ENCODE results near the gene PFDN2. TPM values are rescaled to one million over a fixed set of nuclear protein-coding genes. Genes with fewer than 3 reads are reported as not detected.

The PFDN2 gene
- polyA plus RNA-seq, 1 of the 3 experiments (the other 2 are of a cell fraction): 445 TPM

- DNase-seq: no peak
- H3K4me1 ChIP-seq (ENCODE audit: control insufficient read depth in 1 of 2, insufficient read depth in 2 of 2, low read depth in 1 of 2, low read length in 1 of 2): 0 out of 4 replicates have a peak, but pooled peaks cover 0 to 6% of the 10 kb centered on the region in 2 experiments
- no peaks in the 10 kb centered on the region for H4K20me1 ChIP-seq (ENCODE audit: insufficient read depth)
- H3K4me3 ChIP-seq (ENCODE audit: low read depth in 2 of 2, low read length in 1 of 2): no peak overlapping the region
- H3F3A ChIP-seq (replicated peaks; ENCODE audit: insufficient read depth): no peaks in the 10 kb centered on the region
- H2AFZ ChIP-seq (ENCODE audit: low read depth): no peak overlapping the region
- H3K27me3 ChIP-seq (ENCODE audit: insufficient read depth): no peaks in the 10 kb centered on the region
- H3K36me3 ChIP-seq (replicated peaks in 1 of 2; ENCODE audit: control insufficient read depth in 1 of 2, insufficient read depth in 2 of 2, low read length in 1 of 2): no peaks in the 10 kb centered on the region
- ChIA-PET POLR2A (no interaction called here), CTCF (interaction anchor here (0.9 kb wide), 1 partner anchor 19 kb away, joined by 3 read pairs; no protein-coding TSS in a partner anchor)
- H3K27ac ChIP-seq (ENCODE audit: low read depth in 2 of 2, low read length in 1 of 2): no peak overlapping the region
- no peaks in the 10 kb centered on the region for H3K9me3 ChIP-seq
- WGBS (ENCODE audit: low lambda C conversion rate): 69% methylated on average over 3 of the region's 3 CpGs
- no peak overlapping the region for H3K9ac ChIP-seq
- no peaks in the 10 kb centered on the region for H3K9me2 ChIP-seq
- H3K4me2 ChIP-seq: no peak overlapping the region
- TF ChIP-seq USF2 (IDR thresholded peaks at IDR 0.05; ENCODE audit: borderline replicate concordance, low read depth, low read length) (no peak), FOXJ3 (CRISPR knock-in tag; IDR thresholded peaks at IDR 0.05) (no peak), SIN3A (IDR thresholded peaks at IDR 0.05; ENCODE audit: borderline replicate concordance, low read depth, low read length) (no peak), RFX5 (IDR thresholded peaks at IDR 0.05; ENCODE audit: low read length) (no peak), CHD2 (IDR thresholded peaks at IDR 0.05; ENCODE audit: low read length, partially characterized antibody) (no peak), FOSL2 (IDR thresholded peaks at IDR 0.05; ENCODE audit: borderline replicate concordance, low read depth) (no peak), POLR2AphosphoS5 (IDR thresholded peaks at IDR 0.05; ENCODE audit: low read depth, low read length) (no peak), MEF2A (IDR thresholded peaks at IDR 0.05; ENCODE audit: borderline replicate concordance, low read depth) (no peak)
- TF ChIP-seq, protein P1, sequence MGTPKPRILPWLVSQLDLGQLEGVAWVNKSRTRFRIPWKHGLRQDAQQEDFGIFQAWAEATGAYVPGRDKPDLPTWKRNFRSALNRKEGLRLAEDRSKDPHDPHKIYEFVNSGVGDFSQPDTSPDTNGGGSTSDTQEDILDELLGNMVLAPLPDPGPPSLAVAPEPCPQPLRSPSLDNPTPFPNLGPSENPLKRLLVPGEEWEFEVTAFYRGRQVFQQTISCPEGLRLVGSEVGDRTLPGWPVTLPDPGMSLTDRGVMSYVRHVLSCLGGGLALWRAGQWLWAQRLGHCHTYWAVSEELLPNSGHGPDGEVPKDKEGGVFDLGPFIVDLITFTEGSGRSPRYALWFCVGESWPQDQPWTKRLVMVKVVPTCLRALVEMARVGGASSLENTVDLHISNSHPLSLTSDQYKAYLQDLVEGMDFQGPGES (IDR thresholded peaks at IDR 0.05; ENCODE audit: low read depth, low read length): no peak
- H3K79me2 ChIP-seq (ENCODE audit: insufficient read depth): no peaks in the 10 kb centered on the region
Observed at GRCh38 chr1:161090617-161091016, 27.2 kb downstream of the PFDN2 start.

- Histone ChIP-seq H3K79me2 (ENCODE audit: insufficient read depth) (no peaks in the 10 kb centered on the region), H3F3A (replicated peaks; ENCODE audit: insufficient read depth) (no peaks in the 10 kb centered on the region), H3K9me2 (no peaks in the 10 kb centered on the region), H3K27me3 (ENCODE audit: insufficient read depth) (no peaks in the 10 kb centered on the region), H3K9ac (no peak overlapping the region), H4K20me1 (ENCODE audit: insufficient read depth) (no peaks in the 10 kb centered on the region), H3K4me1 (ENCODE audit: control insufficient read depth in 1 of 2, insufficient read depth in 2 of 2, low read depth in 1 of 2, low read length in 1 of 2) (peaks cover 0 to 10% of the 10 kb centered on the region in 2 experiments; a peak in 1 of 4 replicates), H3K27ac (ENCODE audit: low read depth in 2 of 2, low read length in 1 of 2) (no peak overlapping the region), H2AFZ (ENCODE audit: low read depth) (no peak overlapping the region), H3K4me2 (no peak overlapping the region), H3K4me3 (ENCODE audit: low read depth in 2 of 2, low read length in 1 of 2) (no peak overlapping the region), H3K9me3 (no peaks in the 10 kb centered on the region), H3K36me3 (replicated peaks in 1 of 2; ENCODE audit: control insufficient read depth in 1 of 2, insufficient read depth in 2 of 2, low read length in 1 of 2) (no peaks in the 10 kb centered on the region)
- CTCF ChIA-PET: no interaction called here
- TF ChIP-seq, protein P2, sequence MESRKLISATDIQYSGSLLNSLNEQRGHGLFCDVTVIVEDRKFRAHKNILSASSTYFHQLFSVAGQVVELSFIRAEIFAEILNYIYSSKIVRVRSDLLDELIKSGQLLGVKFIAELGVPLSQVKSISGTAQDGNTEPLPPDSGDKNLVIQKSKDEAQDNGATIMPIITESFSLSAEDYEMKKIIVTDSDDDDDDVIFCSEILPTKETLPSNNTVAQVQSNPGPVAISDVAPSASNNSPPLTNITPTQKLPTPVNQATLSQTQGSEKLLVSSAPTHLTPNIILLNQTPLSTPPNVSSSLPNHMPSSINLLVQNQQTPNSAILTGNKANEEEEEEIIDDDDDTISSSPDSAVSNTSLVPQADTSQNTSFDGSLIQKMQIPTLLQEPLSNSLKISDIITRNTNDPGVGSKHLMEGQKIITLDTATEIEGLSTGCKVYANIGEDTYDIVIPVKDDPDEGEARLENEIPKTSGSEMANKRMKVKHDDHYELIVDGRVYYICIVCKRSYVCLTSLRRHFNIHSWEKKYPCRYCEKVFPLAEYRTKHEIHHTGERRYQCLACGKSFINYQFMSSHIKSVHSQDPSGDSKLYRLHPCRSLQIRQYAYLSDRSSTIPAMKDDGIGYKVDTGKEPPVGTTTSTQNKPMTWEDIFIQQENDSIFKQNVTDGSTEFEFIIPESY (IDR thresholded peaks at IDR 0.05; ENCODE audit: borderline replicate concordance, low read depth): no peak
- no peak for TF ChIP-seq SMC3 (IDR thresholded peaks at IDR 0.05; ENCODE audit: low read depth, low read length)
- TF ChIP-seq YY1 (IDR thresholded peaks at IDR 0.05; ENCODE audit: low read depth): no peak
- no peak for TF ChIP-seq TEAD4 (IDR thresholded peaks at IDR 0.05; ENCODE audit: borderline replicate concordance, insufficient read depth)
- TF ChIP-seq CHD2 (IDR thresholded peaks at IDR 0.05; ENCODE audit: low read length, partially characterized antibody): no peak
- no peak for TF ChIP-seq RCOR1 (IDR thresholded peaks at IDR 0.05; ENCODE audit: low read length)
- no peak for TF ChIP-seq NRF1 (IDR thresholded peaks at IDR 0.05; ENCODE audit: low read depth, low read length)
- TF ChIP-seq ELF1 (IDR thresholded peaks at IDR 0.05): no peak
- no peak for TF ChIP-seq EP300 (IDR thresholded peaks at IDR 0.05; ENCODE audit: borderline replicate concordance in 1 of 2, low read depth in 1 of 2, low read length in 1 of 2)
- no peak for TF ChIP-seq TAF1 (IDR thresholded peaks at IDR 0.05; ENCODE audit: borderline replicate concordance, low read depth, low read length)
- TF ChIP-seq GABPA (IDR thresholded peaks at IDR 0.05; ENCODE audit: low read depth): no peak
- no peak for TF ChIP-seq RFX5 (IDR thresholded peaks at IDR 0.05; ENCODE audit: low read length)
- no peak for TF ChIP-seq NFIC (IDR thresholded peaks at IDR 0.05; ENCODE audit: borderline replicate concordance)
- no peak for TF ChIP-seq MEF2A (IDR thresholded peaks at IDR 0.05; ENCODE audit: borderline replicate concordance, low read depth)
- 100% methylated on average over 5 of the region's 5 CpGs for WGBS (ENCODE audit: low lambda C conversion rate)
- DNase-seq: no peak
- POLR2A ChIA-PET: no interaction called here
Observed at GRCh38 chr1:161089938-161090337, 27.9 kb downstream of the PFDN2 start.
